Measurements from ENCODE around the gene CATSPERD. TPM values are rescaled to one million over a fixed set of nuclear protein-coding genes. Genes with fewer than 3 reads are reported as not detected.

Gene CATSPERD
- total RNA-seq, 2 donors from 2014 or later = not detected

DNA sequence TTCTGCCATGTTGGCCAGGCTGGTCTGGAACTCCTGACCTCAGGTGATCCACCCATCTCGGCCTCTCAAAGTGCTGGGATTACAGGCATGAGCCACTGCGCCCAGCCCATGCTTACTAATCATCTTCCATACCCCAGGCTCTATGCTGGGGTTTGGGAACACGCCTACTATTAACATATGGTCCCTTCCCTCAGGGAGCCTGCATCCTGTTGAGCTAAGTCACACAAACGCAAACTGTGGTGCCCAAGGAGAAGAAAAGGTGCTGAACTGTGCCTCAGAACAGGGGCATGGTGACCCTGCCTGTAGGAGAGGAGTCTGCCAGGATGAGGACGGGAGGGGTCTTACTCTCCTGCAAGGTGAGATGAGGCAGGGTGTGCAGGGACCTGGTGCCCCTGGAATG lies 45.7 kb upstream of the CATSPERD start:
- ATAC-seq (no peak), DNase-seq (no peak)
- no peak overlapping the region for H3K4me3 ChIP-seq
- TF ChIP-seq, protein P1, sequence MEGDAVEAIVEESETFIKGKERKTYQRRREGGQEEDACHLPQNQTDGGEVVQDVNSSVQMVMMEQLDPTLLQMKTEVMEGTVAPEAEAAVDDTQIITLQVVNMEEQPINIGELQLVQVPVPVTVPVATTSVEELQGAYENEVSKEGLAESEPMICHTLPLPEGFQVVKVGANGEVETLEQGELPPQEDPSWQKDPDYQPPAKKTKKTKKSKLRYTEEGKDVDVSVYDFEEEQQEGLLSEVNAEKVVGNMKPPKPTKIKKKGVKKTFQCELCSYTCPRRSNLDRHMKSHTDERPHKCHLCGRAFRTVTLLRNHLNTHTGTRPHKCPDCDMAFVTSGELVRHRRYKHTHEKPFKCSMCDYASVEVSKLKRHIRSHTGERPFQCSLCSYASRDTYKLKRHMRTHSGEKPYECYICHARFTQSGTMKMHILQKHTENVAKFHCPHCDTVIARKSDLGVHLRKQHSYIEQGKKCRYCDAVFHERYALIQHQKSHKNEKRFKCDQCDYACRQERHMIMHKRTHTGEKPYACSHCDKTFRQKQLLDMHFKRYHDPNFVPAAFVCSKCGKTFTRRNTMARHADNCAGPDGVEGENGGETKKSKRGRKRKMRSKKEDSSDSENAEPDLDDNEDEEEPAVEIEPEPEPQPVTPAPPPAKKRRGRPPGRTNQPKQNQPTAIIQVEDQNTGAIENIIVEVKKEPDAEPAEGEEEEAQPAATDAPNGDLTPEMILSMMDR (IDR thresholded peaks at IDR 0.05) = no peak
- no peak for TF ChIP-seq POLR2A (IDR thresholded peaks at IDR 0.05)
- no peaks in the 10 kb centered on the region for H3K9me3 ChIP-seq
- 81 to 88% methylated on average over 5 of the region's 5 CpGs for WGBS, 2 donors
- H3K36me3 ChIP-seq (replicated peaks in 1 of 2; ENCODE audit: insufficient read depth in 1 of 2, low read depth in 2 of 2) = no peaks in the 10 kb centered on the region
- no peaks in the 10 kb centered on the region for H3K27me3 ChIP-seq
- peaks cover 9% of the 10 kb centered on the region for H3K4me1 ChIP-seq
- H3K27ac ChIP-seq = no peak overlapping the region
- intact Hi-C loops (cut with DNase I) = no loop called here

DNA sequence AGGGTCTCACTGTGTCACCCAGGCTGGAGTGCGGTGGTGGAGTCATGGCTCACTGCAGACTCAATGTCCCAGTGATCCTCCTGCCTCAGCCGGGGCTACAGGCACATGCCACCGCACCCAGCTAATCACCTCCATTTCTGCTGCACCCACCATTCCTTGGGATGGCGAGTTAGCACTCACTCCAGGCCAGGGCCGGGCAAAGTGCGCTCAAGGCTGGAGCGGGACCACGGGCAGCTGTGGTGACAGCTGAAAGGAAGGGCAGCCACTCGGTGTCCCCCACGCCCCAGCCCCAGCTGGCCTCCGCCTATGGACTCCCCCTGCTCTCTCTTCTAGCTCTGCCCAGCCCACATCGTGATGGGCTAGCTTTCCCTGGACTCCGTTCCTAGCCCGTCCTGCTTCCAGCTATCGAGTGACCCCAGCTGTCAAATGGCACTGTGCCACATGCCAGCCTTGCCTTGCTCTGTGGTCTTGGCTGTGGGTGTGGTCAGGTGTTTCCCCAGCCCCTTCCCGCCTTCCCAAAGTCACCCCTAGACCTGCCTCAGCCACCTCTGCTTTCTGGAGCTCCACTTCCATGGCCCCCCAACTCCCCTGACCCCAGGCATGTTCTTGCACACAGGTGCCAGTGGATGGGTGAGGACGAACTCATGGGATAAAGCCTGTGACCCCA lies 44.2 kb upstream of the CATSPERD start:
- H3K36me3 ChIP-seq (replicated peaks in 1 of 2; ENCODE audit: insufficient read depth in 1 of 2, low read depth in 2 of 2) = no peaks in the 10 kb centered on the region
- intact Hi-C loops (cut with DNase I) = no loop called here
- no peak for ATAC-seq
- no peaks in the 10 kb centered on the region for H3K9me3 ChIP-seq
- TF ChIP-seq, protein P1 (IDR thresholded peaks at IDR 0.05) = no peak
- no peak for TF ChIP-seq POLR2A (IDR thresholded peaks at IDR 0.05)
- 49 to 65% methylated on average over 15 to 16 of the region's 17 CpGs for WGBS, 2 donors
- H3K4me3 ChIP-seq = no peak overlapping the region
- H3K4me1 ChIP-seq = peaks cover 15% of the 10 kb centered on the region
- H3K27ac ChIP-seq = no peak overlapping the region
- DNase-seq = no peak
- H3K27me3 ChIP-seq = no peaks in the 10 kb centered on the region

DNA sequence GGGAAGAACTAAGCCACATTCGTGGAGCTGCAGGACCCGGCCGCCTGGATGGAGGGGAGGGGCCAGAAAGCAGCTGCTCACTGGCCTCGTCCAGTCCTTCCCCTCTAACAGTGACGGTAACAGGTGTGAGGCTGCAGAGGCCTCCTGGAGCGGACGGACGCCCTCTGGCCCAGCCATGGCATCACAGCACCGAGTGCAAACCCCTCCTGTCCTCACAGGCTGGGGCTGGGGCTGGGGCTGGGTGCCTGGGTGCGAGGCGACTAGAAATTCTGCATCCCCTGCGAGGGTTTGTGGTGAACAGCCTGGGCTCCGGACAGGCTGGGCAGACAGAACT lies 43.7 kb upstream of the CATSPERD start:
- Histone ChIP-seq H3K36me3 (replicated peaks in 1 of 2; ENCODE audit: insufficient read depth in 1 of 2, low read depth in 2 of 2) (no peaks in the 10 kb centered on the region), H3K4me1 (peaks cover 20% of the 10 kb centered on the region), H3K4me3 (no peak overlapping the region), H3K27me3 (no peaks in the 10 kb centered on the region), H3K9me3 (no peaks in the 10 kb centered on the region), H3K27ac (no peak overlapping the region)
- TF ChIP-seq POLR2A (IDR thresholded peaks at IDR 0.05) = no peak
- TF ChIP-seq, protein P1 (IDR thresholded peaks at IDR 0.05) = no peak
- 48 to 74% methylated on average over 5 to 13 of the region's 13 CpGs for WGBS, 2 donors
- no peak for ATAC-seq
- intact Hi-C loops (cut with DNase I) = no loop called here
- no peak for DNase-seq

DNA sequence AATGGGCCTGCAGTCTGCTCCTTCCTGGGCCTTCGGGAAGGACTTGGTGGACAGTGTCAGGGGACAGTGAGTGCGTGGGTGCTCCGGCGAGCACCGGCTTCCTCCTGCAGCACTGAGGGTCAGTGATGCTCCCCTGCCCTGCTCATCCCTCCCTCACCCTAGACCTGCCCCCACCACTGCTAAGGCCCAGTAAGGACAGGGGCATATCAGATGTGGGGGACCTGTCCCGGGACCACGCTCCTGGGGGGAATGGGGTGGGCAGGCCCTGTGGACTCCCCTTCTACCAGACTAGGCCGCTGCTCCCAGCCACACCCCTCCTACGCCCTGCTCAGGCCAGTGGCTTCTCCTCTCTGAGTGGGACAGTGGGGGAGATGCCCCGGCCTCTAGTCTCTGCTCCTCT lies 43.3 kb upstream of the CATSPERD start:
- H3K4me1 ChIP-seq = peaks cover 22% of the 10 kb centered on the region
- TF ChIP-seq, protein P1 (IDR thresholded peaks at IDR 0.05) = no peak
- no peak for TF ChIP-seq POLR2A (IDR thresholded peaks at IDR 0.05)
- no peaks in the 10 kb centered on the region for H3K9me3 ChIP-seq
- WGBS, 2 donors = 94 to 95% methylated on average over 7 to 10 of the region's 10 CpGs
- H3K27me3 ChIP-seq = no peaks in the 10 kb centered on the region
- no peak for DNase-seq
- no peak overlapping the region for H3K4me3 ChIP-seq
- intact Hi-C loops (cut with DNase I) = no loop called here
- no peaks in the 10 kb centered on the region for H3K36me3 ChIP-seq (replicated peaks in 1 of 2; ENCODE audit: insufficient read depth in 1 of 2, low read depth in 2 of 2)
- ATAC-seq = no peak
- H3K27ac ChIP-seq = no peak overlapping the region

DNA sequence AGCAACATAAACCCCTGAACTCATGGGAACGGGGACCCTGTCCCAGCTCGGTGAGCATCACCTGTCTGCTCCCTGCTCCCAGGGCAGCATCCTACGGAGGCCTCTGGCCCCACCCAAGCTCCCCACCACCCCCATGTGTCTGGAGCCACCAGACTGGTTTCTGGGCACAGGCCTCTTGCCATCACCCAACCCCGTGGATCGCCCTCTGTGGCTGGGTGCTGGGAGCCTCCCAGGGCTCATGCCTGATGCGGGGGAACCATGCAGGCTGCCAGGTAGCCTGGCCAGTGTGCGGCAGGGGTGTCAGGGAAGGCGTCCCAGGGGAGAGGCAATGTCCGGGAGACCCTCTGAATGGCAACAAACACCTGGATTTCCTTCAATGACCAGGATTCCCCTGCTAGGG lies 42.9 kb upstream of the CATSPERD start:
- Histone ChIP-seq H3K36me3 (replicated peaks in 1 of 2; ENCODE audit: insufficient read depth in 1 of 2, low read depth in 2 of 2) (no peaks in the 10 kb centered on the region), H3K4me3 (no peak overlapping the region), H3K27me3 (no peaks in the 10 kb centered on the region), H3K27ac (no peak overlapping the region), H3K9me3 (no peaks in the 10 kb centered on the region), H3K4me1 (peaks cover 22% of the 10 kb centered on the region)
- DNase-seq = no peak
- 79 to 80% methylated on average over 5 to 9 of the region's 9 CpGs for WGBS, 2 donors
- intact Hi-C loops (cut with DNase I) = no loop called here
- no peak for TF ChIP-seq POLR2A (IDR thresholded peaks at IDR 0.05)
- TF ChIP-seq, protein P1 (IDR thresholded peaks at IDR 0.05) = no peak
- ATAC-seq = no peak

Data from body of pancreas (tissue), 4 donors.